HEK293T (cell line): ENCODE data around the gene TTC28.

ENCODE experiments used
- FOXK2 ChIP-seq: fragments of 450-650 bp; IDR thresholded peaks from 2 replicates; pipeline ENCODE4 v1.6.1; 2016; ENCODE audit warnings: mild to moderate bottlenecking
- FOXM1 ChIP-seq: fragments of 450-650 bp; IDR thresholded peaks from 2 replicates; pipeline ENCODE4 v1.6.1; 2017; ENCODE audit warnings: mild to moderate bottlenecking, borderline replicate concordance
- HDGF ChIP-seq: fragments of 450-650 bp; IDR thresholded peaks from 2 replicates; pipeline ENCODE4 v1.6.1; 2017; ENCODE audit warnings: antibody characterized with exemption, borderline replicate concordance
- LEF1 ChIP-seq: fragments of 450-650 bp; IDR thresholded peaks from 2 replicates; pipeline ENCODE4 v1.6.1; 2017; ENCODE audit warnings: mild to moderate bottlenecking, borderline replicate concordance
- SP1 ChIP-seq: fragments of 450-650 bp; IDR thresholded peaks from 2 replicates; pipeline ENCODE4 v1.6.1; 2017
- SUZ12 ChIP-seq: fragments of 450-650 bp; IDR thresholded peaks from 2 replicates; pipeline ENCODE4 v1.6.1; 2016; ENCODE audit warnings: mild to moderate bottlenecking

- TF ChIP-seq FOXM1 (no peak), FOXK2 (no peak), LEF1 (no peak), SP1 (no peak), SUZ12 (no peak), HDGF (no peak)
Measured at GRCh38 chr22:28365371-28365770, 314.3 kb downstream of the TTC28 start.
